ENCODE data around the gene DUSP7.

Gene DUSP7

DNA sequence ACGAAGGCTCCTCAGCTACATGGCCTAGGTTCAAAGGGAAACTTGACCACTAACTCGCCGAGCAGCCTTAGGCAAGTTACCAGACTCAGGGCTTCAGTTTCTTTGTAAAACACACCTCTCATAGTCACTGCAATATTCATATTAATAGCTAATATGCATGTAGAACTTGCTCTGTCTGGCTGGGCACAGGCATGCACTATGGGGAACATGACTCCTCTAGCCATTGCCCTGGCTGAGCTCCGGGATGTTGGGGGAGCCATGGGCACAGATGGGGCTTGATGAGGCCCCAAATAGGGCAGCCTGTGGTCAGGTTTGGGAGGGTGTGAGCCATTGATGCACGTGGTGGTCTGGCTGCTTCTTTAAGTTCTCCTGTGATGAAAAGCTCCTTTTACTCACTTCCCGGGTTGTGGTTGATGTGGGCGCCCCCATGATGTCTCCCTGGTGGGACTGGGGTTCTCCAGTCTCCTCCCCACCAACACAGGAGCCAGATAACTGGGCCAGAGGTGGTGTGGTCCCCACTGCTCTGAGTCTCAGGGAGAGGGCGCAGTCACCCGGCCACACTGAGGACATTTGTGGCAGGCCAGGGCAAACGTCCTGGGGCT is 29.4 kb upstream of the DUSP7 start:
- DNase-seq = no peak

DNA sequence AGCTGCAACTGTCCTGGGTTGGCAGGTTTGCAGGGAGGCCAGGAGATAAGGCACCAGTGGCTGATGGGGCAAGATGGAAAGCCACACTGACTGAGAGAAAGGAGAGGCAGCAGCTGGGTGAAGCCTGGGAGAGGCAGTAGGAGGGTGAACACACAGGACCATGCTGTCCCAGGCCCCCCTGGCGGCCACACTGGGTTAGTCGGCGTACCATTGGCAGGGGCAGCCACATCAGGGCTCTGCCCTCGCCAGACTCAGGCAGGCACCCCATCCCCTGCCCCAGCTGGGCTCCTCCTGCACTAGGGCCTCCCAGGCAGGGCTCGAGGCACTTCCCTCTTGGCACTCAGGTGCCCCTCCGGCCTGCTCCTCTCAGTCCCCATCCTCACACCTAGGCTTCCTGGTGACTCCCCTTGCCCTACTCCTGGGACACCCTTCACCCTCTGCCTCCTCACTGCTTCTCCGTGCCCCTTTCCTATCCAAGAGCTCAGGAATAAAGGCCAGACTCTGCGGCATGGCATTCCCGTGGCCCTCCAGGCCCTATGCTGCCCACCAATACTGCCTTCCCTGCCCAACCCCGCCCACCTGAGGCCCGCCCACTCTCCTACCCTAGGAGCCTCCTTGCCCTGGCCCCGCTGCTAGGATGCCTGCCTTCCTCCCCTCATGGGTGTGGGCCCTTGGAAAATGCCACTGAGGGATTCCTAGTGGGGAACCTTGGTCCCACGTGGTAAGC is 28.7 kb upstream of the DUSP7 start:
- no peak for DNase-seq

- DNase-seq = no peak
Observed at GRCh38 chr3:52084216-52084945, 28.0 kb upstream of the DUSP7 start.

- no peak for DNase-seq
Observed at GRCh38 chr3:52083556-52084087, 27.3 kb upstream of the DUSP7 start.

DNA sequence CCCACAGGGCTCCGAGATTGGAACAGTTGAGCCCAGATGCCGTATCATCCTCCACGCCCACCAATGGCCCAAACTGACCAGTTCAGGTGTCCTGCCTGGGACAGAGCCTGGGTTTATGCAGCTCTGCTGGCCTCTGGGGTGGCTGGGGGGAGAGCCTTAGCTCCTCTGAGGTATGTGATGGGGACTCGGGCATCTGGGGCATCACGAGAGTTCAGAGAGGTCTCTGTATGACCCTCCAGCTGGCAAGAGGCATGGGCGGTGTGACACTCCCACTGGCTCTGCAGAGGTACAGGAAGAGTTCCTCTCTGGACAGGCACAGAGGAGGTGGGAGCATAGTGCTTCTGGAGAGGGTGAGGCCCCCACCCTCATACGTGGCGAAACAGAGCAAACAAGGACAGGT is 26.6 kb upstream of the DUSP7 start:
- DNase-seq = no peak

GRCh38 chr3:52080830-52081719 is 24.7 kb upstream of the DUSP7 start:
- no peak for DNase-seq

DNA sequence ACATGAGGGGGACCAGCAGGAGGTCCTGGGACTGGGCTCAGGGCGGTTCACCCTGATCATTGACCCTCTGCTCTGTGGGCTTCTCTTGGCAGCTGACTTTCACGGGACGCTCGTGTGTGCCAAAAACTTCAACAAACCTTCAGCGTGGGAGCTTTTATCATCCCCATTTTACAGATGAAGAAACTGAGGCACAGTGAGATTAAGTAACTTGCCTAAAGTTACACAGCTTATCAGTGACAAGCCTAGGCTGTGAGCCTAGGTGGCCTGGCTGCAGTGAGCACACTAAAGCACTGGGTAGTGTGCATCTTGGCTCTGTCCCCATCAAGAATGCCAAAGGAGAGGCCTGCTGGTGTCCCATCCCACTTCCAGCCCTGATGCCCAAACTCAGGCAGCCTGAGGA is 23.6 kb upstream of the DUSP7 start:
- DNase-seq = no peak

DNA sequence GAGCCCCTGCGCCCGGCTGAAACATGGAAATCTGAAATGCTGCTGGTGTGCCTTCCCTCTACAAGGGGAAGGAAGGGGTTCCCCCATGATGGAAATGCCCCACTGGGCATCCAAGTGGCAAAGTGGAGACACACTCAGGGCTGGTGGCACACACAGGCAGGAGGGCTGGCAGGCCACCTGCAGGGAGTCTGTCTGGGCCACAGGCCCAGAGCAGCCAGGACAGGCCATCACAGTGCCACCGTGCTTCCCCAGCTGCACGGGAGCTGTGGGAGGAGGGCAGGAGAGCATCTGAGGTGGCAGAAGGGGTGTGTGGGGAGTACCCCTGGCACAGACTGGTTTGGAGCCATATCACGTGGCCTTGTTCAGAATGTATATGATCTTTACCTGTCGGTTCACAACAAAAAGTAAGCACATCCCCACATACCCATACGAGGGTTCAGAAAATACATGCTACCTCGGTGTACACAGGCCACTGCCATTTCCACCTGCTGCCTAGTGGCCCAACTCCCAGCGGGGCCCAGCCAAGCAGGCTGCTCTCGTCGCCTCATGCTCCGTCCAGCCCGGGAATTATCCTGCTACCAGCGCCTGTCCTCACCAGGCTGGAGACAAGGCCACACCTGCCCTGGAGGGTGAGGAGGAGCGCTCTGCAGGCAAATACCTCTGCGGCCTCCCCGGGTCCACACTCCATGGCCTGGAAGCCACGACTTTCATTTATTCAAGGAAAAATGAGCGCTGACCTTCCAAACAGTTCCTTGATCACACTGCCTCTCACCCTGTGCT is 22.6 kb upstream of the DUSP7 start:
- no peak for DNase-seq

- DNase-seq = no peak
Observed at GRCh38 chr3:52077925-52078324, 21.6 kb upstream of the DUSP7 start.

- no peak for DNase-seq
Observed at GRCh38 chr3:52076896-52077780, 20.8 kb upstream of the DUSP7 start.

DNA sequence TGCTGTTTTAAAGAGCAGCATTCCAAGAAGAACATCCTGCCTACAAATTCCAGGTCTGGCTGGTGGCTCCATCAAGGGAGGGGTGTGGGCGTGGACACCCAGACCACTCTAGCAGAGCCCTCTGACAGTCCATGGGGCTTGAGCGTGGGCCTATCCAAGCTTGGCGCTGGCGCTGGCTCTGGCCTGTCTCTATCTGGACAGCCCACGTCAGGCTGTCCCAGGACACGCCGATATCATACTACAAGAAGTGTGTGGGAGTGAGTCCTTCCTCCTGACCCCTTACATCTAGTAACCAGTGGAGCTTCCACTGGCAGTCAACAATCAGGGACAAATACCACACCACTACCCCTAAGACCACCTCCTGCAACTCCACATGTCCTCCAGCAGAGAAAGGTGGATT is 17.1 kb upstream of the DUSP7 start:
- DNase-seq = no peak

GRCh38 chr3:52072471-52072870 is 16.1 kb upstream of the DUSP7 start:
- no peak for DNase-seq

- no peak for DNase-seq
Observed at GRCh38 chr3:52072020-52072419, 15.6 kb upstream of the DUSP7 start.

DNA sequence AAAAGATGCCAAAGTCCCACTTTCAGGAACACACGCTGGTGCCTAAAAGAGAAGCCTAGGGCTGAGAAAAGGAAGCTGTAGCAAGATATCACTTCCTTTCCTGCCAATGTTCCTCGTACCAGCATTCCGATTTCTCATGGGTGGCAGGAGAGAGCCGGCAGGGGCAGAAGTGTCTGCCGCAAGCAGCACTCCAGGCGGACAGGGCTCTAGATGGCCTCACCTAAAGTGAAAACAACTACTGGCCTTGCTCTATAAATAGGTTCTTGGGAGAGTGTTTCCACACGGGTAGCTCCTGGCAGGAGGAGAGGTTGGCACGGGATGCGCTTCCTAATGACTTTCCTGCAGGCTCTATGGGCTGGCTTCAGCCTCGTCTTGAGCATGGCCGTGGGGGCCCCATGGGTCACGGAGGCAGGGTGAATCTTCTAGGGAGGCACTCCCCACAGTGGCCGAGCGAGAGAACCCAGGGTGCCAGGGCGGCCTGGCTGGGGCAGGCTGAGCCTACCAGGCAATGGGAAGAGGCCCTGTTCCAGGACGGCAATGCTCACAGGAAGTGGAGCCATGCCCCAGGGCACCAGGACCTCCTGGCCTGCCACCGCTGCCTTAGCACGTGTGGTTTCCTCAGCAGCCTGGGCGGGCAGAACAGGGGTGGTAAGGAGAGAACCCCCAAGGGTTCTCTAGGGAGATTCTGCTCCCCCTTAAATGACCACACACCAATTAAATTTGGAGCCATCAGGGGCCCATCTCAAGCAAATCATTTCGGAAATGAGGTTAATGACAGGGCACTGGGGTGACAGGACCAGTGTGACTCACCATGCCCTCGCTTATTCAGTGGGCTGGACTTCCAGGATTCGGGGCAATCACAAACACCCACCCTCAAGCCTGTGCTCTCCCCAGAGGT is 14.6 kb upstream of the DUSP7 start:
- DNase-seq = no peak

GRCh38 chr3:52069855-52070254 is 13.5 kb upstream of the DUSP7 start:
- no peak for DNase-seq

GRCh38 chr3:52069135-52069534 is 12.8 kb upstream of the DUSP7 start:
- DNase-seq = no peak

- no peak for DNase-seq
Observed at GRCh38 chr3:52068730-52069129, 12.4 kb upstream of the DUSP7 start.

GRCh38 chr3:52068055-52068571 is 11.7 kb upstream of the DUSP7 start:
- no peak for DNase-seq

- DNase-seq = no peak
Observed at GRCh38 chr3:52067526-52067925, 11.2 kb upstream of the DUSP7 start.

DNA sequence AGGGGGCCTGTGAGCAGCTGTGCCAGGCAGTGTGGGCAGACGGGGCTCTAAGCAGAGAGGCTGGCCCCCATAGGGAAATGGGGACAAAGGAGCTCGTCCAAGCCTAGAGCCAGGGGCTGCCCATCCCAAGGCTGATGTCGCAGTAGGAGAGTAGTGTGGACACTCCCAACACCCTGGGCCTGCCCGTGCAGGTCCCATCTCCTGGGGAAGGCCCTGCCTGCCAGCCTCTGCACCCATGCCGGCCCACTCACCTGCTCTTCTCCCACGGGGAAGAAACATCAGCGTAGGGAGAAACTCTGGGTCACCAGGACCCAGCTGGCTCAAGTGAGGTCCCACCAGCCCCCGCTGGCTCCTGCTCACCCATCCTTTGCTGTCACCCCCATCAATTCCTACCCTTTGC is 10.7 kb upstream of the DUSP7 start:
- no peak for DNase-seq

Measured in DMS153 (cell line).